ENCODE data around the gene ATP2B2.

The ATP2B2 gene

GRCh38 chr3:10381336-10381735 lies 124.0 kb downstream of the ATP2B2 start:
- 98% methylated on average over 4 of the region's 4 CpGs for WGBS
- no peak for DNase-seq

DNA sequence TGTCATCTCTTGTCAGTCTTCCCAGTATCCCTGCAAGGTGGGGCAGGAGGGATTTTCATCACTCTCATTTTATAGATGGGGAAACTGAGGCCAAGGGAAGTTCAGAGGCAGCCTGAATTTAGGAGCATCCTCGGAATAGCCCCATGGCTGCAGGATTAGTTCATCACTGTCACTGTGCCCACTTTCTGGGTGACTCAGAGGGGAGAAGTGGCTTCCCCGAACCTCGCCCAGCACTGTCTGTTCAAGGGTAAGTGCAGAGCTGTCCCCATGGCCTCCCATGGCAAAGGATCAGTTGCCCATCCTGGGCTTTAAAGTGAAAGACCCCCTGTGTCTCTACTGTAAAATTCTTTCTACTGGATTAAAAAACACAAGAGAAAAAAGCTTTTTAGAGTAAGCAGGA lies 124.5 kb downstream of the ATP2B2 start:
- H3K9ac ChIP-seq (ENCODE audit: low read length): no peak overlapping the region
- H4K8ac ChIP-seq (ENCODE audit: low read length): no peak overlapping the region
- no peaks in the 10 kb centered on the region for H3K79me1 ChIP-seq (replicated peaks; ENCODE audit: low read length, poor library complexity, severe bottlenecking)
- H3K14ac ChIP-seq (ENCODE audit: low read length in 2 of 2): no peak overlapping the region
- WGBS: 57% methylated on average over 3 of the region's 3 CpGs
- no peak overlapping the region for H3K18ac ChIP-seq (ENCODE audit: low read depth in 1 of 2, low read length in 2 of 2)
- H3K27me3 ChIP-seq (ENCODE audit: control insufficient read depth in 1 of 2, insufficient read depth in 1 of 2, low read length in 2 of 2): peaks cover 10 to 45% of the 10 kb centered on the region in 2 experiments
- H3K36me3 ChIP-seq (ENCODE audit: control insufficient read depth in 1 of 2, insufficient read depth in 2 of 2, low read depth in 1 of 2, low read length in 2 of 2): no peaks in the 10 kb centered on the region
- no peak overlapping the region for H3K4me2 ChIP-seq (ENCODE audit: low read length, poor library complexity, severe bottlenecking)
- no peak overlapping the region for H2BK120ac ChIP-seq (ENCODE audit: low read depth, low read length)
- no peak overlapping the region for H3K27ac ChIP-seq (ENCODE audit: low read length, poor library complexity, severe bottlenecking)
- no peak overlapping the region for H2BK15ac ChIP-seq (ENCODE audit: low read depth, poor library complexity, severe bottlenecking)
- H3K4me3 ChIP-seq (ENCODE audit: insufficient read depth in 1 of 2, low read depth in 1 of 2, low read length in 2 of 2): no peak overlapping the region
- H3K4ac ChIP-seq (ENCODE audit: low read depth in 1 of 2, low read length in 2 of 2): no peak overlapping the region
- no peaks in the 10 kb centered on the region for H3K4me1 ChIP-seq (ENCODE audit: control insufficient read depth, insufficient read depth, low read depth, low read length)
- DNase-seq: no peak
- no peak overlapping the region for H3K23ac ChIP-seq (ENCODE audit: low read length in 2 of 2)
- no peak overlapping the region for H2BK5ac ChIP-seq (ENCODE audit: low read depth, low read length, poor library complexity, severe bottlenecking)
- no peak overlapping the region for H4K91ac ChIP-seq (ENCODE audit: low read length)
- H2BK12ac ChIP-seq (ENCODE audit: low read length in 2 of 2): no peak overlapping the region
- H3K9me3 ChIP-seq (ENCODE audit: control insufficient read depth, low read length): peaks cover 6% of the 10 kb centered on the region
- no peak overlapping the region for H2AFZ ChIP-seq (ENCODE audit: low read depth, low read length)
- H2AK5ac ChIP-seq (ENCODE audit: low read length, severe bottlenecking): no peak overlapping the region

More at GRCh38 chr3:10381336-10381735, 124.0 kb downstream of the ATP2B2 start:
- no peaks in the 10 kb centered on the region for H3K79me1 ChIP-seq (replicated peaks; ENCODE audit: low read length, poor library complexity, severe bottlenecking)
- H3K27me3 ChIP-seq (ENCODE audit: control insufficient read depth in 1 of 2, insufficient read depth in 1 of 2, low read length in 2 of 2): peaks cover 10 to 41% of the 10 kb centered on the region in 2 experiments
- no peak overlapping the region for H3K27ac ChIP-seq (ENCODE audit: low read length, poor library complexity, severe bottlenecking)
- H4K91ac ChIP-seq (ENCODE audit: low read length): no peak overlapping the region
- no peak overlapping the region for H4K8ac ChIP-seq (ENCODE audit: low read length)
- H3K4me3 ChIP-seq (ENCODE audit: insufficient read depth in 1 of 2, low read depth in 1 of 2, low read length in 2 of 2): no peak overlapping the region
- no peak overlapping the region for H2AK5ac ChIP-seq (ENCODE audit: low read length, severe bottlenecking)
- no peak overlapping the region for H3K23ac ChIP-seq (ENCODE audit: low read length in 2 of 2)
- no peaks in the 10 kb centered on the region for H3K4me1 ChIP-seq (ENCODE audit: control insufficient read depth, insufficient read depth, low read depth, low read length)
- no peak overlapping the region for H2BK120ac ChIP-seq (ENCODE audit: low read depth, low read length)
- H2BK12ac ChIP-seq (ENCODE audit: low read length in 2 of 2): no peak overlapping the region
- no peak overlapping the region for H2AFZ ChIP-seq (ENCODE audit: low read depth, low read length)
- no peaks in the 10 kb centered on the region for H3K36me3 ChIP-seq (ENCODE audit: control insufficient read depth in 1 of 2, insufficient read depth in 2 of 2, low read depth in 1 of 2, low read length in 2 of 2)
- peaks cover 8% of the 10 kb centered on the region for H3K9me3 ChIP-seq (ENCODE audit: control insufficient read depth, low read length)
- H2BK5ac ChIP-seq (ENCODE audit: low read depth, low read length, poor library complexity, severe bottlenecking): no peak overlapping the region
- no peak overlapping the region for H3K4me2 ChIP-seq (ENCODE audit: low read length, poor library complexity, severe bottlenecking)
- no peak overlapping the region for H3K18ac ChIP-seq (ENCODE audit: low read depth in 1 of 2, low read length in 2 of 2)
- no peak overlapping the region for H3K4ac ChIP-seq (ENCODE audit: low read depth in 1 of 2, low read length in 2 of 2)
- H2BK15ac ChIP-seq (ENCODE audit: low read depth, poor library complexity, severe bottlenecking): no peak overlapping the region
- H3K14ac ChIP-seq (ENCODE audit: low read length in 2 of 2): no peak overlapping the region
- H3K9ac ChIP-seq (ENCODE audit: low read length): no peak overlapping the region

GRCh38 chr3:10379961-10380360 lies 125.4 kb downstream of the ATP2B2 start:
- H3K36me3 ChIP-seq (ENCODE audit: control insufficient read depth in 1 of 2, insufficient read depth in 2 of 2, low read depth in 1 of 2, low read length in 2 of 2): no peaks in the 10 kb centered on the region
- H3K9me3 ChIP-seq (ENCODE audit: control insufficient read depth, low read length): no peaks in the 10 kb centered on the region
- H4K8ac ChIP-seq (ENCODE audit: low read length): no peak overlapping the region
- H3K27me3 ChIP-seq (ENCODE audit: control insufficient read depth in 1 of 2, insufficient read depth in 1 of 2, low read length in 2 of 2): peaks cover 10 to 42% of the 10 kb centered on the region in 2 experiments
- H3K4me2 ChIP-seq (ENCODE audit: low read length, poor library complexity, severe bottlenecking): no peak overlapping the region
- no peak overlapping the region for H2AK5ac ChIP-seq (ENCODE audit: low read length, severe bottlenecking)
- no peak overlapping the region for H2BK120ac ChIP-seq (ENCODE audit: low read depth, low read length)
- no peaks in the 10 kb centered on the region for H3K79me1 ChIP-seq (replicated peaks; ENCODE audit: low read length, poor library complexity, severe bottlenecking)
- H3K14ac ChIP-seq (ENCODE audit: low read length in 2 of 2): no peak overlapping the region
- WGBS: 82% methylated on average over 7 of the region's 7 CpGs
- no peak overlapping the region for H3K4me3 ChIP-seq (ENCODE audit: insufficient read depth in 1 of 2, low read depth in 1 of 2, low read length in 2 of 2)
- no peak overlapping the region for H3K18ac ChIP-seq (ENCODE audit: low read depth in 1 of 2, low read length in 2 of 2)
- no peak overlapping the region for H2AFZ ChIP-seq (ENCODE audit: low read depth, low read length)
- H3K4me1 ChIP-seq (ENCODE audit: control insufficient read depth, insufficient read depth, low read depth, low read length): no peaks in the 10 kb centered on the region
- H3K23ac ChIP-seq (ENCODE audit: low read length in 2 of 2): no peak overlapping the region
- H2BK12ac ChIP-seq (ENCODE audit: low read length in 2 of 2): no peak overlapping the region
- no peak overlapping the region for H2BK15ac ChIP-seq (ENCODE audit: low read depth, poor library complexity, severe bottlenecking)
- H3K27ac ChIP-seq (ENCODE audit: low read length, poor library complexity, severe bottlenecking): no peak overlapping the region
- no peak for DNase-seq
- no peak overlapping the region for H3K9ac ChIP-seq (ENCODE audit: low read length)
- H4K91ac ChIP-seq (ENCODE audit: low read length): no peak overlapping the region
- H3K4ac ChIP-seq (ENCODE audit: low read depth in 1 of 2, low read length in 2 of 2): no peak overlapping the region
- H2BK5ac ChIP-seq (ENCODE audit: low read depth, low read length, poor library complexity, severe bottlenecking): no peak overlapping the region

DNA sequence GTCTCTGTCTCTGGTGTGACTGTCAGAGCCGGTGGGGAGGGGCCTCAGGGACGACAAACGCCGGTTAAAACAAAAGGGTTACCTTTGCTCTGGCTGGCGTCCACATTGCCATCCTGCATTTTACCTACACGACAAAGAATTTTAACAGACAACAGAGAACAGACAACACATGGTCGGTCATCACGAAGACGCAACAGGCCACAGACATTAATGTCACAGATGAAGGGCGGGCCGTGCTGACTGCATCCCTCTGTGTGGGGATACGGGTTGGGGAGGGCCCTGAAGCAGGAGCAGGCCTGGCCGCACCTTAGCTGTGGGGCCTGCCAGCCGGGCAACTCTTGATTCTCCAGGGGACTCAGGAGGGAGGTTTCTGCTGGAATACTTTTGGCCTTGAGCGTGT lies 126.2 kb downstream of the ATP2B2 start:
- no peak overlapping the region for H2BK5ac ChIP-seq (ENCODE audit: low read depth, low read length, poor library complexity, severe bottlenecking)
- peaks cover 10 to 38% of the 10 kb centered on the region in 2 experiments for H3K27me3 ChIP-seq (ENCODE audit: control insufficient read depth in 1 of 2, insufficient read depth in 1 of 2, low read length in 2 of 2)
- peak overlapping the region in 1 of 2 experiments; percentile 46 for H3K14ac ChIP-seq (ENCODE audit: low read length in 2 of 2)
- H3K27ac ChIP-seq (ENCODE audit: low read length, poor library complexity, severe bottlenecking): no peak overlapping the region
- no peaks in the 10 kb centered on the region for H3K4me1 ChIP-seq (ENCODE audit: control insufficient read depth, insufficient read depth, low read depth, low read length)
- H2AK5ac ChIP-seq (ENCODE audit: low read length, severe bottlenecking): no peak overlapping the region
- no peak overlapping the region for H2BK12ac ChIP-seq (ENCODE audit: low read length in 2 of 2)
- no peak overlapping the region for H2BK15ac ChIP-seq (ENCODE audit: low read depth, poor library complexity, severe bottlenecking)
- H3K4me3 ChIP-seq (ENCODE audit: insufficient read depth in 1 of 2, low read depth in 1 of 2, low read length in 2 of 2): no peak overlapping the region
- no peak overlapping the region for H4K91ac ChIP-seq (ENCODE audit: low read length)
- DNase-seq: no peak
- no peak overlapping the region for H3K18ac ChIP-seq (ENCODE audit: low read depth in 1 of 2, low read length in 2 of 2)
- 87% methylated on average over 15 of the region's 15 CpGs for WGBS
- H3K36me3 ChIP-seq (ENCODE audit: control insufficient read depth in 1 of 2, insufficient read depth in 2 of 2, low read depth in 1 of 2, low read length in 2 of 2): no peaks in the 10 kb centered on the region
- no peak overlapping the region for H3K9ac ChIP-seq (ENCODE audit: low read length)
- H2AFZ ChIP-seq (ENCODE audit: low read depth, low read length): no peak overlapping the region
- H3K23ac ChIP-seq (ENCODE audit: low read length in 2 of 2): no peak overlapping the region
- H3K79me1 ChIP-seq (replicated peaks; ENCODE audit: low read length, poor library complexity, severe bottlenecking): no peaks in the 10 kb centered on the region
- H3K4me2 ChIP-seq (ENCODE audit: low read length, poor library complexity, severe bottlenecking): no peak overlapping the region
- H4K8ac ChIP-seq (ENCODE audit: low read length): no peak overlapping the region
- H3K4ac ChIP-seq (ENCODE audit: low read depth in 1 of 2, low read length in 2 of 2): no peak overlapping the region
- H2BK120ac ChIP-seq (ENCODE audit: low read depth, low read length): no peak overlapping the region
- no peaks in the 10 kb centered on the region for H3K9me3 ChIP-seq (ENCODE audit: control insufficient read depth, low read length)
